Mononuclear cell (primary cell): ENCODE measurements around the gene ZMIZ1. TPM values are rescaled to one million over a fixed set of nuclear protein-coding genes. Genes with fewer than 3 reads are reported as not detected.

Experiments
- H3K27me3 ChIP-seq: 2 replicates; pipeline ENCODE4 v1.6.0; 2011; ENCODE audit warnings: low read length, control low read depth; ENCODE audit not compliant: insufficient read depth
- H3K4me1 ChIP-seq: 2 replicates; pipeline ENCODE4 v1.5.1; 2011; ENCODE audit warnings: mild to moderate bottlenecking, low read length, control low read depth; ENCODE audit not compliant: insufficient read depth
- H3K4me3 ChIP-seq: 2 replicates; pipeline ENCODE4 v1.5.1; 2011; ENCODE audit warnings: mild to moderate bottlenecking, low read length, moderate library complexity
- H3K9me3 ChIP-seq: 2 replicates; pipeline ENCODE4 v1.5.1; 2011; ENCODE audit warnings: low read depth, mild to moderate bottlenecking, control low read depth, low read length
- total RNA-seq: library from RNA; depleted of rRNA; stranded (reverse); fragments of >200 nt; gene quantifications from one replicate; pipeline ENCODE4 v1.2.3, GENCODE V29; 2012

Gene ZMIZ1
- total RNA-seq, 1 donor = 26.2 TPM

DNA sequence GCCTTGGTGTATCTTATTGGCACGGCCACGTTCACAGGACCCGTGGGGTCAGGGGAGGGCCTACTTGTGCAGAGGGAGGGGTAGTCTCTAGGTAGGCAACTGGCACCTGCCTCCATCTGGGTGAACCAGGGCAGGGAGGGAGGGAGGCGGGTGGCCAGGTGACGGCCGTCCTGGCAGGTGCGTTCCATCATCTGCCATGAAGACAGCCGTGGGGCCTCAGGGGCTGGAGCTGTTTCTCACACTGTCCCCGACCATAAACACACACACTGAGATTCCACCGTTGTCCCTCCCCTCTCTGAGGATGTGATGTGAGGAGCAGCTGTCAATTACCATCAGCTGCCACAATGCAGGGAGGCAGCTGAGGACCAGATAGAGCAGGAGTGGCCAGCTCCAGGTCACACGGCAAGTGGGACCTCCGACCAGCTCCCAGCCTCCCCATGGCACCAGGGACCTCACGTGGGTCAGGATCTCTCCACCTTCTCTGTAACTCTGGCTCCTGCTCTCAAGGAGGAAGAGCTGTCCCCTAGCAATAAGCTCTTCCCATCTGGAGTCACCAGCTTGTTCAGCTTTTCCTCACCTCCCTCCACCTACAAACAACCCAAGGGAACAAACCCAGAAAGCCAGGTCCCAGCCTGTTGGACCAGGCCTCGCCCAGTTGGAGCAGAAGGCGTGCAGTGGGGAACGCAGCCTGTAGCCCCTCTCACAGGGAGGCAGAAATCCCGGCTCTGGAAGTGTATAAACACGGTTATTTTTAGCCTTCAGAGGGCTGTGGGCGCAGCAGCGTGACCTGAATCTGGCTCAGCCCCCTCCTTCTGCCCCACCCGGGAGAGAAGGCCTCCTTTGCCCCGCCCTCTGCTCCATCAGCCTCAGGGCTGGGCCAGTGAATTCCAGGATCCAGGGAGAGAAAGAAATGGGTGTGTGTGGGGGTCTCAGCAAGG, 33.1 kb downstream of the ZMIZ1 start:
- Histone ChIP-seq H3K4me1 (peaks cover 56% of the 10 kb centered on the region), H3K27me3 (no peaks in the 10 kb centered on the region), H3K9me3 (no peaks in the 10 kb centered on the region), H3K4me3 (no peak overlapping the region)

DNA sequence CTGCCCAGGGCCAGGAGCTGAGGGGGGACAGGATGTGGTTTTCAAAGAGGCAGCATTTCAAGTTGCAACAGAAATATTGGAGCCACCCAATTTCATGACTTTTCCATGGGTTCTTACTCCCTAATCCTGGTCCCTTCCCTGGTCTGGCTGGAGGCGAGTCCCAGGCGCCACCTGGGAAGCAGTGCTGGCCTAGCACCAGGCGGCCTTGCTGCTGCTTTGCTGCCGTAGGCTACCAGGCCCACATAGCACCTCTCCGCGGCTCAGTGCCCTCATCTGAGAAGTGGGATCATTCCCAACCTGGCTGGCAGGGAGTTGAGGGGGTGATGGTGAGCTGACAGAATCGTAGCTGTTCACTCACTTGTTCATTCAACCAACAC, 33.7 kb downstream of the ZMIZ1 start:
- Histone ChIP-seq H3K4me3 (no peak overlapping the region), H3K27me3 (no peaks in the 10 kb centered on the region), H3K4me1 (peaks cover 56% of the 10 kb centered on the region), H3K9me3 (no peaks in the 10 kb centered on the region)

DNA sequence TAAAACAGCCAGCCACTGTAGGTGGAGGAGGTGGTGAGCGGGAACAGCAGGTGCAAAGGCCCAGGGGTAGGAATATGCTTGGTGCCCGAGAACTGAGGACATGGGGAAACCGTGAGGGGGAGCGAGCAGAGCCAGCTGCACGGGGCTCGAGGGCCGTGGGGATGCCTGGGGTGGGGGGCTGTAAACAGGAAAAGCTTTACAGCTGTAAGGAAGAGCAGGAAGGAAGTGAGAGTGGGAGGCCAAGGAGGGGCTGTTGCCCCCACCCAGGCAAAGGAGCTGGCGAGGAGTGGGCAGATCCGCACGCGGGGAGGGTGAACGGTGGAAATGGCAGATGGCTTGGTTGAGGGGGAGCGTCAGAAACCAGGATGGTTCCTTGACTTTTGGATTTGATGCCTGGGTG, 34.4 kb downstream of the ZMIZ1 start:
- Histone ChIP-seq H3K9me3 (no peaks in the 10 kb centered on the region), H3K27me3 (no peaks in the 10 kb centered on the region), H3K4me1 (peaks cover 56% of the 10 kb centered on the region), H3K4me3 (no peak overlapping the region)

DNA sequence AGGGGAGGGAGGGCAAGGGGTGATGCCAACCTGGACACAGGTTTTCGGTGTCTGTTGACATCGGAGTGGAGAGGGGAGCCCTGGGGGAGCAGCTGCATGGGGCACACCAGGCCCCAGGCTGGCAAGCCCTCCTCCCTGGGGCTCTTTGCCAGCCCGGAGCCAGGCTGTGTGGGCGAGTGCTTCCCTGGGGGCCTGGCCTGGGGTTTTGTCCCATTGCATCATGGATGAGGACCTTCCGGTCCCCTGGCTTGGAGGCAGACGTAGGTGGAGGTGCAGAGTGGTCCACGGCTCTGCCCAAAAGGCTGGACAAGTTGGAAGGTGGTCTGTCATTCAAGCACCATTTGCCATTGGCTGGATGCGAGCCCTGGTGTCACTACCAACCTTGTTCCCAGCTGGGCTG, 34.8 kb downstream of the ZMIZ1 start:
- Histone ChIP-seq H3K27me3 (no peaks in the 10 kb centered on the region), H3K9me3 (no peaks in the 10 kb centered on the region), H3K4me3 (no peak overlapping the region), H3K4me1 (peaks cover 55% of the 10 kb centered on the region)

DNA sequence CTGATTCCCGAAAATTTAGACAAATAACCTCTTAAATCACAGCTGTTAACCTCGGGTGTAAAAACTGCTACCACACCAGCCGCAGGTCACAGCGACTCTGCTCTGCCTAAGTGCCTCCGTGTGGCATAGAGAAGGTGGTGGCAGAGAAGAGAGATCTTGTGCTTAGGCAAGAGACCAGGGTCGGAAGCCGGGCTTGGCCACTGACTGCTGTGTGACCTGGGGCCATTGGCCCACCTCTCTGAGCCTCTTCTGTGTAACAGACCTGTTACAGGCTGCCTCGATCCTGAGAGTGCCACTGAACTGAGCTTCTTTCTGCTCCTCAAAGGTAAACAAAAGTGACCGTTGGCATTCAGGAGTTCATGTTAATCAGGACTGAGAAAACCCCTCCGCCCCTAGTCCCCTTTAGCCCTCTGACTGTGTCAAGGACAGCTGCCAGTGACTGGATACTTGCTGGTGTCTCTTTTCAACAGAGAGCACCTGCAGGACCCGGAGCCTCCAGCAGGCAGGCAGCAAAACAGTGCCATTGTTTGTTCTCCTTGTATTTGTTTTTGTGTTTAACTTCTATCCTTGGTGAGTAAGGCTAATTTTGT, 36.5 kb downstream of the ZMIZ1 start:
- H3K4me3 ChIP-seq = no peak overlapping the region
- no peaks in the 10 kb centered on the region for H3K9me3 ChIP-seq
- no peaks in the 10 kb centered on the region for H3K27me3 ChIP-seq
- H3K4me1 ChIP-seq = peaks cover 52% of the 10 kb centered on the region

DNA sequence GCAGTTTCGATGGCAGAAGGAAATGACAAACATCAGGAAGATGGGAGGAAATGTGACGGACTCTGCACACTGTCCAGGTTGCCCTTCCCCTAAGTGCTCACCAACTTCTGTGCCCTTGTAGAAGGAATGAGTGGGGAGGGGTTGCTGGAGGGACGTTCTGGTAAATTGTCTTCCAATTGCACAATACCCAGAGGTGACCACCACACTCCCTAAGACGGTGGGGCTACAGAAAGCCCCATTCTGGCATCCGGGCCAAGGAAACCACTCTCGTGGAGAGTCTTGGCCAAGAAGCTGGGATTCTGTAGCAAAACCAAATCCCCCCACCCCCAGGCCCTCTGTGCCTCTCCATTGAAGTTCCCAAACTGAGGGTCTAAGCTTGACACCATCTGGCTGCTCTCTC, 37.1 kb downstream of the ZMIZ1 start:
- H3K9me3 ChIP-seq = no peaks in the 10 kb centered on the region
- H3K4me3 ChIP-seq = no peak overlapping the region
- H3K27me3 ChIP-seq = no peaks in the 10 kb centered on the region
- H3K4me1 ChIP-seq = peaks cover 52% of the 10 kb centered on the region

DNA sequence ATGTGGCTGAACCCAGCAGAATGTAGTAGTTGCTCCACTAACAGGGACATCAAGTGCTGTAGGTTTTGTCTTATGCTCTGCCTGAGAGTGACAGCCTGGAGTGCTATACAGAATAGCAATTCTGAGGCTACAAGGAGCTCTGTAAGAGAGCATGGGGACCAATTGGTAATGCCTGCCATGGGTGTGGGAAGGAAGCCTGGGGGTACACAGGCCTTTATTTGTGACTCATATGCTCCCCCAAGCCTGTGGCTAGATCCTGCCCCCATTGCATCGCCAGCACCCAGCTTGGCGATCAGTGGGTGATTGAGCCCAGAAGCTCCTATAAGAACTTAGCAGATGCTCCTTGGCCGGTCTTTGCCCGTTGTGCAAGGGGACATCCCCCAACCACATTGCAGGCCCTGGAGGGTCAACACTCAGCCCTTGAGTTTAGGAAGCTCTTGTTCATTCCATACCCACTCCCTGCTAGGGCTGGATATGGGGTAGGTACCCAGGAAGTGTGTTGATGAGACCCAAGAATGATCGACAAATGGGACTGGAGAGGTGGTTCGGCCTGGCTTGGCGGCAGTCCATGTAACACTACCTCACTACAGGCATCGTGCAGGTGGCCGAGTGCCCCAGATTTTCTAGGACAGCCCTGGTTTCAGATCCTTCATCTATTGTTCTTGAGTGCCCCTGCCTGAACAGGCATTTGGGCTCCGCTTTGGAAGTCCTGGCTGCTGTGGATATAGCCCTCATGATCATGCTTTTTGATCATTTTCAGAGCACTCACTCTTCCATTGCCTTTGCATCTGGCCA, 37.7 kb downstream of the ZMIZ1 start:
- H3K4me3 ChIP-seq = no peak overlapping the region
- peaks cover 46% of the 10 kb centered on the region for H3K4me1 ChIP-seq
- H3K27me3 ChIP-seq = no peaks in the 10 kb centered on the region
- no peaks in the 10 kb centered on the region for H3K9me3 ChIP-seq

DNA sequence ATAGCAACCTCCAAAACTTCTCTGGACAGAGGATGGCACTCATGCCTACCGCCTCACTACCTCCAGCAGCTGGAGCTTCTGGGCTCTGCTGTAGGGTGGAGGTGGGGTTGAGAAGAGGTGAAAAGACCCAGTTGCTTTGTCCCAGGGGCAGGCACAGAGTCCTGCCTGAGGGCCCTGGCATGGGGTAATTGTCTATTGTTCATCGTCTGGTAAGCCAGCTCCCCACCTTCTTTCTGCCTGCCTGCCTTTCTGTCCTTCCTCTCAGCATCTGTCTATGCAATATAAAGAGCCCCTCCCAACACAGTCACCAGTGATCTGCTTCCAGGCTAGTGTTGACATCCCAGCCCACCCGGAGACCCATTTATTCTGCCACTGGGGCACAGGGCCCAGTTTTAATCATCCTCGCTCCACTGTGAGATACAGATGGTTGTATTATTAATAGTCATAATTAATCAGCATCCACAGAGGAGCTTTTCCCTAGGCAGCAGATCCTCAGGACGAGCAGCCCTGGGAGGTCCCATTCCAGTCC, 39.0 kb downstream of the ZMIZ1 start:
- H3K4me1 ChIP-seq = peaks cover 33% of the 10 kb centered on the region
- no peaks in the 10 kb centered on the region for H3K27me3 ChIP-seq
- no peak overlapping the region for H3K4me3 ChIP-seq
- no peaks in the 10 kb centered on the region for H3K9me3 ChIP-seq

DNA sequence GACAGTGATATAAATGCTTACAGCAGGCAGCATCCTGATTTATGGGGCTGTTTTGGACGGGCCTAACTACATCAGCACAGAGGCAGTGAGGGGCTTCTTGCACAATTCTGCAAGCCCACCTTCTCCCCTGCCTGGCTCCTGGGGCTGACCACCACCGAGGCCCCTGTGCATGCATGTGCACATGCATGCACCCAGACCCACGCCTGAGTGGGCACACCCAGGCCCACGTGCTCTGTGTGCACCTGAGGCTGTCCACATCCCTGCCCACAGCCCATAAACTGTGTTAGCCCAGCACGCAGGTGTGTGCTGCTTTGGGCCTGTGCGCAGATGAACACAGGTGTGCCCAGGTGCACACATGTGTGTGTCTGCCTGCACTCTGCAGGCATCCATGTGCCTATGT, 40.0 kb downstream of the ZMIZ1 start:
- no peaks in the 10 kb centered on the region for H3K9me3 ChIP-seq
- peaks cover 27% of the 10 kb centered on the region for H3K4me1 ChIP-seq
- H3K4me3 ChIP-seq = no peak overlapping the region
- no peaks in the 10 kb centered on the region for H3K27me3 ChIP-seq

DNA sequence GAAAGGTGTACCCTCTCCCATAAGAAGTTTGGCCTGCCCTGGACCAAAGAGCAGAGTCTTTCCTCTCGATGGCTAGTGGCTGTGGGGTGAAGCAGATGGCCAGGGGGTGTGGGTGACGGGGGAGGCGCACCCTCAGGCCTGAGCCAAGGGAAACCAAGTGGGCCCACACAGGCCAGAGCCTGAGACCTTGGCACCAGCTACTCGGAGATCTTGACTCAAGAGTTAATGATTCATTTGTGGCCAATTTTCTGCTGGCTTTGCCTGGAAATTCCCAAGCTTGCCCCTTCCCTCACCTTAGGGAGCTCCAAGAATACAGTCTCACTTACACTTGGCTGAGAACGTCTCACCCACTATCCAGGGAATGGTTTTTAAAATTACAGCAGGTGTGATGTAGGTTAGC, 42.7 kb downstream of the ZMIZ1 start:
- H3K9me3 ChIP-seq = no peaks in the 10 kb centered on the region
- peaks cover 21% of the 10 kb centered on the region for H3K4me1 ChIP-seq
- no peak overlapping the region for H3K4me3 ChIP-seq
- no peaks in the 10 kb centered on the region for H3K27me3 ChIP-seq

DNA sequence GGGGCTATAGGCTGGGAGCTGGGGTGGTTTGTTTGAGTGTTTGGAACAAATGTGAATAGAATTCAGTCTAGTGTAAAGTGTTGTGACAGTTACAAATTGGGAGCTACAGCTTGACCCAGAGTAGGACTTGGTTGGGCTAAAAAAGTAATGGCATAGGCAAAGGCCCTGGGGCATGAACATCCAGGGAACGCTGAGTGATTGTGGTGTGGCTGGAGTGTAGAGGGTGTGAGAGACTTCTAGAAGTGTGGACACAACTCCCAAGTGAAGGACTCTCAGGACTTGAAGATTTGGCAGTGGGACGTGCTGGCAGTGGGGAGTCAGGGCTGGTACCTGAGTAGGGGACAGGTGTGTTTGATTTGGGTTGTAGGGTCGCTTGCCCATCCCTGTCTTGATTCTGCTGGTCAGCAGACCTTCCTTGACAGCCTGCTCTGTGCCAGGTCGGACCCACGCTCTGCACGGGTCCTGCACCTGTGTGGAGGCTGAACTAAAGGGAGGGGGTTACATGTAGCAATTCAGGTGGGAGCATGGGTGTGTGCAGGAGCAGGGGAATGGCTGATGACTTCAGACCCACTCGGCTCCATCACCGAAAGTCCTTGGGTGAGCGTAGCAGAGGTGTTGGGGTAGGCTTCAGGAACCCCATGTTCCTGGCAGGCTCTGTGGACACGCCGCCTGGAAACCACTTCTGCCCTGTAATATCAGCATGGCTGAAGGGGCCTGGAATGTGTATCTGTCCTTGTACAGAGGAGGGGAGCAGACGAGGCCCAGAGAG, 43.3 kb downstream of the ZMIZ1 start:
- Histone ChIP-seq H3K4me3 (no peak overlapping the region), H3K27me3 (no peaks in the 10 kb centered on the region), H3K9me3 (no peaks in the 10 kb centered on the region), H3K4me1 (peaks cover 27% of the 10 kb centered on the region)

DNA sequence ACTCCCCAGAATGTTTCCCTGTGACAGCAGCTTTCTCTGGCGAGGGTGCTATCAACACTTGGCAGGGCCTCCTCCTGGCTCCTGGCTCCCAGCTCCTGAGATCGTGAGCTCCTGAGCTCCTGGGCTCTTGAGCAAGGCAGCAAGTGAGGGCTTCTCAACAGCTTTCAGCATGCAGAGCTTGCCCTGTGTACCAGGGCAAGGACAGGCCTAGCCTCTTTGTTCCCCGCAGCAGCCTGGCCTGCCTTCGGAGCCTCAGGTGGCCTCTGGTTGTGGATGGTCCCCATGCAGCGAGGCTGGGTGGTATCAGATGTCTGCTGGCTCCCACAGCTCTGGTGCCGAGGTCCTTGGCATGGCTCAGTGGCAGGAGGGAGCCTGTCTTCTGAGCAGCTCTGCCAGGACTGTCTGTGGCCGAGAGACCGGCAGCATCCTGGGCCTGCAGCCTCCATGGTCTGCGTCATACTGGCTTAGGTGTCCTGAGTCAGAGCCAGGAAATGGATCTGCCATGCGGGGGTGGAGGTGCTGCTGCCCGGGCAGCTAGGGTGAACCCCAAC, 44.2 kb downstream of the ZMIZ1 start:
- H3K27me3 ChIP-seq = no peaks in the 10 kb centered on the region
- peaks cover 27% of the 10 kb centered on the region for H3K4me1 ChIP-seq
- H3K9me3 ChIP-seq = no peaks in the 10 kb centered on the region
- H3K4me3 ChIP-seq = no peak overlapping the region

DNA sequence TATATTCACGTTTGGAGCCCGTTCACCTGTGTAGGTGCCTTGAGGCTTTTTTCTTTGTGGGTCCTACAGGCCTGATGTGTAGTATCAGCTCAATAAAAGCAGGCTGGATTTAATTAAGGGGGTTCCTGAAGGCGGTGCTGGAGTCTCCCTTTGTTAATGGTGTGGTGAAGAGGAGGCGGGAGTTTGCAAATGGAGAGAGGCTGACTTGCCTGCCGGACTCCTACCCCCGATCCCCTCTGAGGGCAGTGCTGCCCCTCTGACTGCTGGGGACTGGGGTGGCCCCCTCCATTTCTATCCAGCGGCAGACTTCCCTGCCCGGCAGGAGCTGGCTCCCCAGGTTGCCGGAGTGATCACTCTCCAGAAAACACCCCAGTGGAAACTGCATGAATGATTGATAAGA, 45.1 kb downstream of the ZMIZ1 start:
- H3K4me1 ChIP-seq = peaks cover 27% of the 10 kb centered on the region
- H3K4me3 ChIP-seq = no peak overlapping the region
- no peaks in the 10 kb centered on the region for H3K9me3 ChIP-seq
- no peaks in the 10 kb centered on the region for H3K27me3 ChIP-seq

DNA sequence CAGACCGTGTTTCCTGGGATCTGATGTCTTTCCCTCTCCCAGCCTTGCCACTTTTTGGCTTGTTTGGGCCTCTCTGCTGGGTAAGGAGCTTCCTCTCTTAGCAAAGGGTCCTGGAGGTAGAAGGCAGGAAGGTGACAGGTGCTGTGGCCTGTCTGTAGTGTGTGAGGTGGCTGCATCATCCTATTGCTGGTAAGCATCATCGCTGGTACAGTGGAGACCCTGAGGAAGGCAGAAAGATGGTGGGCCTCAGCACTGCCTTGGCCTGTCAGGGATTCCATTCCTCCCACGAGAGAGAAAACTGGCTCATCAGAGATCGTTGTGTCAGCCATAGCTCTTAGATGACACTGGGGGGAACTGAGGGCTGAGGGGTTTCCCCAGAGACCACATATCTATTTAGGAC, 46.5 kb downstream of the ZMIZ1 start:
- Histone ChIP-seq H3K4me3 (no peak overlapping the region), H3K27me3 (no peaks in the 10 kb centered on the region), H3K4me1 (peaks cover 27% of the 10 kb centered on the region), H3K9me3 (no peaks in the 10 kb centered on the region)
